ENCODE data around the gene CHST14. TPM values are rescaled to one million over a fixed set of nuclear protein-coding genes. Genes with fewer than 3 reads are reported as not detected.

The CHST14 gene
- total RNA-seq, 1 donor from 2014 or later, result 25.7 TPM

- H3K4me3 ChIP-seq (ENCODE audit: insufficient read depth, low read depth, low read length), result no peak overlapping the region
- H3K79me2 ChIP-seq (ENCODE audit: insufficient read depth, low read length), result no peaks in the 10 kb centered on the region
- H3K9me3 ChIP-seq (ENCODE audit: insufficient read depth, low read depth, low read length), result no peaks in the 10 kb centered on the region
- no peak for TF ChIP-seq CTCF (IDR thresholded peaks at IDR 0.05; ENCODE audit: insufficient read depth, low read depth, low read length)
- H4K20me1 ChIP-seq (ENCODE audit: insufficient read depth, low read length), result no peaks in the 10 kb centered on the region
- H3K36me3 ChIP-seq (ENCODE audit: insufficient read depth, low read length), result no peaks in the 10 kb centered on the region
- no peak overlapping the region for H3K4me2 ChIP-seq (ENCODE audit: low read length)
- H3K4me1 Mint-ChIP-seq (ENCODE audit: low read depth, unreplicated experiment), result peaks cover 7% of the 10 kb centered on the region
- no peak overlapping the region for H3K9ac ChIP-seq (ENCODE audit: low read length)
- peaks cover 40% of the 10 kb centered on the region for H3K27me3 ChIP-seq (ENCODE audit: insufficient read depth, low read length)
- H3K4me3 Mint-ChIP-seq (ENCODE audit: unreplicated experiment), result no peak overlapping the region
- peaks cover 3% of the 10 kb centered on the region for H3K9me3 Mint-ChIP-seq (ENCODE audit: unreplicated experiment)
- H3K4me1 ChIP-seq (ENCODE audit: insufficient read depth, low read length), result peaks cover 10% of the 10 kb centered on the region
- H3K27me3 Mint-ChIP-seq (ENCODE audit: low read depth, unreplicated experiment), result peaks cover 26% of the 10 kb centered on the region
- FAIRE-seq (no peak), DNase-seq (ENCODE audit: low read depth) (no peak)
- H2AFZ ChIP-seq (ENCODE audit: low read depth, low read length), result no peak overlapping the region
- no peaks in the 10 kb centered on the region for H3K36me3 Mint-ChIP-seq (ENCODE audit: low read depth, unreplicated experiment)
- no peak overlapping the region for H3K27ac Mint-ChIP-seq (ENCODE audit: unreplicated experiment)
- H3K27ac ChIP-seq (ENCODE audit: low read depth, low read length), result no peak overlapping the region
Measured at GRCh38 chr15:40495516-40495915, 24.7 kb downstream of the CHST14 start.

GRCh38 chr15:40498418-40498817 is 27.6 kb downstream of the CHST14 start:
- H2AFZ ChIP-seq (ENCODE audit: low read depth, low read length), result no peak overlapping the region
- Mint-ChIP-seq H3K4me1 (ENCODE audit: low read depth, unreplicated experiment) (peaks cover 6% of the 10 kb centered on the region), H3K27ac (ENCODE audit: unreplicated experiment) (no peak overlapping the region), H3K4me3 (ENCODE audit: unreplicated experiment) (no peak overlapping the region), H3K36me3 (ENCODE audit: low read depth, unreplicated experiment) (no peaks in the 10 kb centered on the region), H3K27me3 (ENCODE audit: low read depth, unreplicated experiment) (peaks cover 26% of the 10 kb centered on the region), H3K9me3 (ENCODE audit: unreplicated experiment) (peaks cover 3% of the 10 kb centered on the region)
- no peak overlapping the region for H3K4me3 ChIP-seq (ENCODE audit: insufficient read depth, low read depth, low read length)
- DNase-seq (ENCODE audit: low read depth) (peak; percentile 75), FAIRE-seq (peak; percentile 89)
- no peaks in the 10 kb centered on the region for H3K79me2 ChIP-seq (ENCODE audit: insufficient read depth, low read length)
- no peaks in the 10 kb centered on the region for H4K20me1 ChIP-seq (ENCODE audit: insufficient read depth, low read length)
- H3K9me3 ChIP-seq (ENCODE audit: insufficient read depth, low read depth, low read length), result no peaks in the 10 kb centered on the region
- no peak for TF ChIP-seq CTCF (IDR thresholded peaks at IDR 0.05; ENCODE audit: insufficient read depth, low read depth, low read length)
- no peak for TF ChIP-seq EZH2 (IDR thresholded peaks at IDR 0.05; ENCODE audit: insufficient read depth, low read length)
- no peak overlapping the region for H3K27ac ChIP-seq (ENCODE audit: low read depth, low read length)
- H3K4me2 ChIP-seq (ENCODE audit: low read length), result peak overlapping the region; percentile 46
- no peaks in the 10 kb centered on the region for H3K36me3 ChIP-seq (ENCODE audit: insufficient read depth, low read length)
- H3K9ac ChIP-seq (ENCODE audit: low read length), result no peak overlapping the region
- H3K4me1 ChIP-seq (ENCODE audit: insufficient read depth, low read length), result peaks cover 18% of the 10 kb centered on the region
- H3K27me3 ChIP-seq (ENCODE audit: insufficient read depth, low read length), result peaks cover 37% of the 10 kb centered on the region

- Histone ChIP-seq H3K4me2 (ENCODE audit: low read length) (peak overlapping the region; percentile 46), H2AFZ (ENCODE audit: low read depth, low read length) (no peak overlapping the region), H3K9me3 (ENCODE audit: insufficient read depth, low read depth, low read length) (no peaks in the 10 kb centered on the region), H3K79me2 (ENCODE audit: insufficient read depth, low read length) (no peaks in the 10 kb centered on the region), H3K27me3 (ENCODE audit: insufficient read depth, low read length) (peaks cover 32% of the 10 kb centered on the region), H3K4me3 (ENCODE audit: insufficient read depth, low read depth, low read length) (no peak overlapping the region), H3K9ac (ENCODE audit: low read length) (no peak overlapping the region), H4K20me1 (ENCODE audit: insufficient read depth, low read length) (no peaks in the 10 kb centered on the region), H3K4me1 (ENCODE audit: insufficient read depth, low read length) (peaks cover 18% of the 10 kb centered on the region), H3K36me3 (ENCODE audit: insufficient read depth, low read length) (no peaks in the 10 kb centered on the region), H3K27ac (ENCODE audit: low read depth, low read length) (no peak overlapping the region)
- TF ChIP-seq CTCF (IDR thresholded peaks at IDR 0.05; ENCODE audit: insufficient read depth, low read depth, low read length) (no peak), EZH2 (IDR thresholded peaks at IDR 0.05; ENCODE audit: insufficient read depth, low read length) (no peak)
- FAIRE-seq (no peak), DNase-seq (ENCODE audit: low read depth) (no peak)
- H3K27ac Mint-ChIP-seq (ENCODE audit: unreplicated experiment), result no peak overlapping the region
- peaks cover 3% of the 10 kb centered on the region for H3K9me3 Mint-ChIP-seq (ENCODE audit: unreplicated experiment)
- no peaks in the 10 kb centered on the region for H3K36me3 Mint-ChIP-seq (ENCODE audit: low read depth, unreplicated experiment)
- no peak overlapping the region for H3K4me3 Mint-ChIP-seq (ENCODE audit: unreplicated experiment)
- H3K27me3 Mint-ChIP-seq (ENCODE audit: low read depth, unreplicated experiment), result peaks cover 26% of the 10 kb centered on the region
- H3K4me1 Mint-ChIP-seq (ENCODE audit: low read depth, unreplicated experiment), result peaks cover 3% of the 10 kb centered on the region
Measured at GRCh38 chr15:40498891-40499290, 28.1 kb downstream of the CHST14 start.
